ENCODE results near the gene NSL1.

NSL1 gene

GRCh38 chr1:212754193-212754592 lies 37.4 kb downstream of the NSL1 start:
- no peak overlapping the region for H4K91ac ChIP-seq (ENCODE audit: low read depth, low read length)
- no peak for DNase-seq
- no peak overlapping the region for H3K27ac ChIP-seq (ENCODE audit: low read depth, low read length)
- H3K14ac ChIP-seq (ENCODE audit: low read length), result no peak overlapping the region
- no peak overlapping the region for H2BK12ac ChIP-seq (ENCODE audit: low read length)
- no peak overlapping the region for H3K4ac ChIP-seq (ENCODE audit: low read depth, low read length)
- H3K4me1 ChIP-seq (ENCODE audit: control insufficient read depth in 1 of 2, insufficient read depth in 2 of 2, low read length in 2 of 2), result peaks cover 0 to 2% of the 10 kb centered on the region in 2 experiments
- WGBS (ENCODE audit: extremely low coverage, insufficient coverage, insufficient read length), result no CpG with 5 or more reads among the region's 8 CpGs
- no peak overlapping the region for H2BK5ac ChIP-seq (ENCODE audit: low read depth, low read length, poor library complexity)
- H3K9me3 ChIP-seq (ENCODE audit: insufficient read depth, low read depth, low read length), result no peaks in the 10 kb centered on the region
- peaks cover 2% of the 10 kb centered on the region in 2 experiments for H3K36me3 ChIP-seq (ENCODE audit: control insufficient read depth in 1 of 2, insufficient read depth in 2 of 2, low read length in 2 of 2)
- no peak overlapping the region for H2AK5ac ChIP-seq (ENCODE audit: low read length)
- no peaks in the 10 kb centered on the region for H3K79me1 ChIP-seq (ENCODE audit: low read length)
- H3K27me3 ChIP-seq (ENCODE audit: insufficient read depth, low read length), result no peaks in the 10 kb centered on the region
- H3K4me2 ChIP-seq (ENCODE audit: low read length), result no peak overlapping the region
- H4K8ac ChIP-seq (ENCODE audit: low read depth, low read length), result no peak overlapping the region
- no peak overlapping the region for H3K23ac ChIP-seq (ENCODE audit: low read length)
- no peaks in the 10 kb centered on the region for H3K79me2 ChIP-seq (ENCODE audit: control insufficient read depth, insufficient read depth, low read length, poor library complexity)
- H2BK120ac ChIP-seq (ENCODE audit: insufficient read depth, low read length, poor library complexity), result no peak overlapping the region
- no peak overlapping the region for H3K4me3 ChIP-seq (ENCODE audit: low read depth, low read length)
- H2AFZ ChIP-seq (ENCODE audit: insufficient read depth, low read length, poor library complexity), result no peak overlapping the region
- no peak overlapping the region for H3K18ac ChIP-seq (ENCODE audit: low read length)
- no peak overlapping the region for H3K9ac ChIP-seq (ENCODE audit: low read length)
- H4K12ac ChIP-seq (ENCODE audit: low read depth, low read length), result no peak overlapping the region

- H3K79me2 ChIP-seq (ENCODE audit: control insufficient read depth, insufficient read depth, low read length, poor library complexity), result no peaks in the 10 kb centered on the region
- H2AK5ac ChIP-seq (ENCODE audit: low read length), result no peak overlapping the region
- H3K4me2 ChIP-seq (ENCODE audit: low read length), result no peak overlapping the region
- H3K14ac ChIP-seq (ENCODE audit: low read length), result no peak overlapping the region
- H3K27ac ChIP-seq (ENCODE audit: low read depth, low read length), result no peak overlapping the region
- H2BK12ac ChIP-seq (ENCODE audit: low read length), result no peak overlapping the region
- H3K9ac ChIP-seq (ENCODE audit: low read length), result no peak overlapping the region
- DNase-seq, result no peak
- no peak overlapping the region for H3K4ac ChIP-seq (ENCODE audit: low read depth, low read length)
- no peak overlapping the region for H4K91ac ChIP-seq (ENCODE audit: low read depth, low read length)
- H3K4me1 ChIP-seq (ENCODE audit: control insufficient read depth in 1 of 2, insufficient read depth in 2 of 2, low read length in 2 of 2), result peaks cover 0 to 2% of the 10 kb centered on the region in 2 experiments
- H2BK120ac ChIP-seq (ENCODE audit: insufficient read depth, low read length, poor library complexity), result no peak overlapping the region
- no peak overlapping the region for H2AFZ ChIP-seq (ENCODE audit: insufficient read depth, low read length, poor library complexity)
- no peak overlapping the region for H3K18ac ChIP-seq (ENCODE audit: low read length)
- no peak overlapping the region for H2BK5ac ChIP-seq (ENCODE audit: low read depth, low read length, poor library complexity)
- no peak overlapping the region for H4K12ac ChIP-seq (ENCODE audit: low read depth, low read length)
- H3K36me3 ChIP-seq (ENCODE audit: control insufficient read depth in 1 of 2, insufficient read depth in 2 of 2, low read length in 2 of 2), result peaks cover 2% of the 10 kb centered on the region in 2 experiments
- no peak overlapping the region for H3K23ac ChIP-seq (ENCODE audit: low read length)
- H3K9me3 ChIP-seq (ENCODE audit: insufficient read depth, low read depth, low read length), result no peaks in the 10 kb centered on the region
- no peak overlapping the region for H4K8ac ChIP-seq (ENCODE audit: low read depth, low read length)
- no peak overlapping the region for H3K4me3 ChIP-seq (ENCODE audit: low read depth, low read length)
- H3K79me1 ChIP-seq (ENCODE audit: low read length), result no peaks in the 10 kb centered on the region
- H3K27me3 ChIP-seq (ENCODE audit: insufficient read depth, low read length), result no peaks in the 10 kb centered on the region
These were observed 37.8 kb downstream of the NSL1 start for GRCh38 chr1:212753749-212754148.

GRCh38 chr1:212752934-212753497 lies 38.6 kb downstream of the NSL1 start:
- Histone ChIP-seq H3K79me2 (ENCODE audit: control insufficient read depth, insufficient read depth, low read length, poor library complexity) (no peaks in the 10 kb centered on the region), H2BK120ac (ENCODE audit: insufficient read depth, low read length, poor library complexity) (no peak overlapping the region), H3K23ac (ENCODE audit: low read length) (no peak overlapping the region), H4K12ac (ENCODE audit: low read depth, low read length) (no peak overlapping the region), H3K4me1 (ENCODE audit: control insufficient read depth in 1 of 2, insufficient read depth in 2 of 2, low read length in 2 of 2) (peaks cover 0 to 2% of the 10 kb centered on the region in 2 experiments), H3K4me3 (ENCODE audit: low read depth, low read length) (no peak overlapping the region), H3K4me2 (ENCODE audit: low read length) (no peak overlapping the region), H3K9me3 (ENCODE audit: insufficient read depth, low read depth, low read length) (no peaks in the 10 kb centered on the region), H2BK5ac (ENCODE audit: low read depth, low read length, poor library complexity) (no peak overlapping the region), H3K79me1 (ENCODE audit: low read length) (no peaks in the 10 kb centered on the region), H4K91ac (ENCODE audit: low read depth, low read length) (no peak overlapping the region), H3K27me3 (ENCODE audit: insufficient read depth, low read length) (no peaks in the 10 kb centered on the region), H2BK12ac (ENCODE audit: low read length) (no peak overlapping the region), H4K8ac (ENCODE audit: low read depth, low read length) (no peak overlapping the region), H3K18ac (ENCODE audit: low read length) (no peak overlapping the region), H3K4ac (ENCODE audit: low read depth, low read length) (no peak overlapping the region), H3K9ac (ENCODE audit: low read length) (no peak overlapping the region), H2AK5ac (ENCODE audit: low read length) (no peak overlapping the region), H3K14ac (ENCODE audit: low read length) (no peak overlapping the region), H3K27ac (ENCODE audit: low read depth, low read length) (no peak overlapping the region), H2AFZ (ENCODE audit: insufficient read depth, low read length, poor library complexity) (no peak overlapping the region), H3K36me3 (ENCODE audit: control insufficient read depth in 1 of 2, insufficient read depth in 2 of 2, low read length in 2 of 2) (peaks cover 2% of the 10 kb centered on the region in 2 experiments)
- no CpG with 5 or more reads among the region's 3 CpGs for WGBS (ENCODE audit: extremely low coverage, insufficient coverage, insufficient read length)
- no peak for DNase-seq

GRCh38 chr1:212752252-212752933 lies 39.2 kb downstream of the NSL1 start:
- no peaks in the 10 kb centered on the region for H3K79me2 ChIP-seq (ENCODE audit: control insufficient read depth, insufficient read depth, low read length, poor library complexity)

More at GRCh38 chr1:212752252-212752933, 39.2 kb downstream of the NSL1 start:
- H3K4me2 ChIP-seq (ENCODE audit: low read length), result no peak overlapping the region
- H3K18ac ChIP-seq (ENCODE audit: low read length), result no peak overlapping the region
- no peak overlapping the region for H3K9ac ChIP-seq (ENCODE audit: low read length)
- no peaks in the 10 kb centered on the region for H3K79me1 ChIP-seq (ENCODE audit: low read length)
- peaks cover 1 to 2% of the 10 kb centered on the region in 2 experiments for H3K36me3 ChIP-seq (ENCODE audit: control insufficient read depth in 1 of 2, insufficient read depth in 2 of 2, low read length in 2 of 2)
- WGBS (ENCODE audit: extremely low coverage, insufficient coverage, insufficient read length), result no CpG with 5 or more reads among the region's 3 CpGs
- H2AK5ac ChIP-seq (ENCODE audit: low read length), result no peak overlapping the region
- no peaks in the 10 kb centered on the region for H3K27me3 ChIP-seq (ENCODE audit: insufficient read depth, low read length)
- H2BK5ac ChIP-seq (ENCODE audit: low read depth, low read length, poor library complexity), result no peak overlapping the region
- no peak overlapping the region for H4K8ac ChIP-seq (ENCODE audit: low read depth, low read length)
- H3K9me3 ChIP-seq (ENCODE audit: insufficient read depth, low read depth, low read length), result no peaks in the 10 kb centered on the region
- no peak overlapping the region for H3K27ac ChIP-seq (ENCODE audit: low read depth, low read length)
- H3K4me3 ChIP-seq (ENCODE audit: low read depth, low read length), result no peak overlapping the region
- peaks cover 0 to 2% of the 10 kb centered on the region in 2 experiments for H3K4me1 ChIP-seq (ENCODE audit: control insufficient read depth in 1 of 2, insufficient read depth in 2 of 2, low read length in 2 of 2)
- H3K4ac ChIP-seq (ENCODE audit: low read depth, low read length), result no peak overlapping the region
- no peak overlapping the region for H2AFZ ChIP-seq (ENCODE audit: insufficient read depth, low read length, poor library complexity)
- no peak overlapping the region for H2BK120ac ChIP-seq (ENCODE audit: insufficient read depth, low read length, poor library complexity)
- no peak overlapping the region for H3K14ac ChIP-seq (ENCODE audit: low read length)
- DNase-seq, result peak in 1 of 2 donors; percentile 24
- H3K23ac ChIP-seq (ENCODE audit: low read length), result no peak overlapping the region
- no peak overlapping the region for H4K12ac ChIP-seq (ENCODE audit: low read depth, low read length)
- no peak overlapping the region for H4K91ac ChIP-seq (ENCODE audit: low read depth, low read length)
- H2BK12ac ChIP-seq (ENCODE audit: low read length), result no peak overlapping the region
